IMR-90 (cell line): ENCODE data around the gene FBLN7. TPM values are rescaled to one million over a fixed set of nuclear protein-coding genes. Genes with fewer than 3 reads are reported as not detected.

Experiments
- ATAC-seq: fragments of 200-7000 bp; cut with Tn5 transposase; 2 replicates; pipeline ENCODE4 v1.9.1; 2020; ENCODE audit warnings: low read depth, mild to moderate bottlenecking, moderate library complexity
- BruUV-seq: library from RNA; stranded (reverse); fragments of 400-500 nt; replicated peaks from 2 replicates; lab custom pipeline; 2021; lab: Mats Ljungman, UMichigan
- CTCF ChIA-PET: fragments of 300-600 bp; formaldehyde crosslinking; extraction: SDS; loops from one replicate; lab custom pipeline; 2021; ENCODE audit warnings: antibody characterized with exemption; lab: Yijun Ruan, JAX
- POLR2A ChIA-PET: fragments of 300-600 bp; sonication (Branson Sonifier 250); formaldehyde crosslinking; loops from one replicate; lab custom pipeline; 2022; ENCODE audit warnings: antibody characterized with exemption; ENCODE audit not compliant: unreplicated experiment; lab: Charles Lee
- DNase-seq: peaks from one replicate; pipeline ENCODE4 v3.0.0; 2013
- H2AFZ ChIP-seq: replicated peaks from 2 replicates; pipeline ENCODE3; 2013; ENCODE audit warnings: low read length, mild to moderate bottlenecking; ENCODE audit not compliant: poor library complexity
- H2AK5ac ChIP-seq: 2 replicates; pipeline ENCODE4 v1.6.1; 2013; ENCODE audit warnings: low read depth, low read length, inconsistent platforms
- H2AK9ac ChIP-seq: replicated peaks from 2 replicates; pipeline ENCODE3; 2013; ENCODE audit warnings: mild to moderate bottlenecking, low read depth, low read length, moderate library complexity; ENCODE audit not compliant: poor library complexity
- H2BK120ac ChIP-seq: 2 replicates; pipeline ENCODE4 v1.6.1; 2013; ENCODE audit warnings: low read depth, low read length, inconsistent platforms
- H2BK15ac ChIP-seq: 3 replicates; pipeline ENCODE4 v1.6.1; 2013; ENCODE audit warnings: low read depth, low read length, inconsistent platforms
- H2BK20ac ChIP-seq: 2 replicates; pipeline ENCODE4 v1.6.1; 2013; ENCODE audit warnings: low read depth, mild to moderate bottlenecking, inconsistent platforms, low read length, moderate library complexity
- H2BK5ac ChIP-seq: 2 replicates; pipeline ENCODE4 v1.6.1; 2013; ENCODE audit warnings: mild to moderate bottlenecking, low read depth, low read length, inconsistent platforms; ENCODE audit not compliant: poor library complexity, severe bottlenecking
- H3K14ac ChIP-seq: replicated peaks from 2 replicates; pipeline ENCODE4 v1.6.1; 2013; ENCODE audit warnings: low read depth, low read length, inconsistent platforms
- H3K18ac ChIP-seq: 2 replicates; pipeline ENCODE4 v1.6.1; 2013; ENCODE audit warnings: low read depth, low read length, control low read depth
- H3K23ac ChIP-seq: 2 replicates; pipeline ENCODE4 v1.6.1; 2013; ENCODE audit warnings: low read depth, low read length, inconsistent platforms
- H3K27ac ChIP-seq: 2 replicates; pipeline ENCODE4 v1.5.1; 2013; ENCODE audit warnings: mild to moderate bottlenecking, control low read depth, low read length; ENCODE audit not compliant: insufficient read depth
- H3K27me3 ChIP-seq: 2 replicates; pipeline ENCODE4 v1.6.1; 2013; ENCODE audit warnings: low read length; ENCODE audit not compliant: control insufficient read depth, insufficient read depth
- H3K36me3 ChIP-seq: 2 replicates; pipeline ENCODE4 v1.6.1; 2013; ENCODE audit warnings: low read length, mixed read lengths; ENCODE audit not compliant: control insufficient read depth, insufficient read depth
- H3K4ac ChIP-seq: 2 replicates; pipeline ENCODE4 v1.6.1; 2013; ENCODE audit warnings: low read depth, low read length, inconsistent platforms
- H3K4me1 ChIP-seq: 2 replicates; pipeline ENCODE4 v1.6.1; 2013; ENCODE audit warnings: low read length, mixed read lengths; ENCODE audit not compliant: control insufficient read depth, insufficient read depth
- H3K4me2 ChIP-seq: 2 replicates; pipeline ENCODE4 v1.6.1; 2013; ENCODE audit warnings: low read depth, mild to moderate bottlenecking, control low read depth, low read length, moderate library complexity
- H3K4me3 ChIP-seq: 2 replicates; pipeline ENCODE4 v1.5.1; 2013; ENCODE audit warnings: low read depth, mild to moderate bottlenecking, control low read depth, low read length, moderate library complexity; ENCODE audit not compliant: insufficient read depth
- H3K56ac ChIP-seq: 2 replicates; pipeline ENCODE4 v1.6.1; 2013; ENCODE audit warnings: low read length, inconsistent platforms; ENCODE audit not compliant: insufficient read depth; ENCODE audit errors: extremely low read depth
- H3K79me1 ChIP-seq, 2 experiments: 2 replicates each; pipeline ENCODE4 v1.6.1; 2013; ENCODE audit warnings: low read length in 2 of 2, inconsistent platforms in 1 of 2, low read depth in 1 of 2
- H3K9ac ChIP-seq: 2 replicates; pipeline ENCODE4 v1.6.1; 2013; ENCODE audit warnings: low read depth, low read length, control low read depth
- H3K9me1 ChIP-seq: 2 replicates; pipeline ENCODE4 v1.6.1; 2013; ENCODE audit warnings: low read length, inconsistent platforms; ENCODE audit not compliant: insufficient read depth
- H3K9me3 ChIP-seq: 2 replicates; pipeline ENCODE4 v1.6.1; 2013; ENCODE audit warnings: low read length; ENCODE audit not compliant: control insufficient read depth, insufficient read depth
- H4K20me1 ChIP-seq: 2 replicates; pipeline ENCODE4 v1.6.1; 2013; ENCODE audit warnings: low read length, inconsistent platforms; ENCODE audit not compliant: insufficient read depth
- H4K5ac ChIP-seq: 2 replicates; pipeline ENCODE4 v1.6.1; 2013; ENCODE audit warnings: mild to moderate bottlenecking, low read depth, low read length, control low read depth
- H4K8ac ChIP-seq, 2 experiments: 2 replicates each; pipeline ENCODE4 v1.6.1; 2013; ENCODE audit warnings: low read depth in 2 of 2, low read length in 2 of 2, control low read depth in 1 of 2, inconsistent platforms in 1 of 2
- H4K91ac ChIP-seq: 2 replicates; pipeline ENCODE4 v1.6.1; 2013; ENCODE audit warnings: low read depth, low read length, inconsistent platforms; ENCODE audit not compliant: insufficient read depth
- BHLHE40 ChIP-seq: fragments of 150-350 bp; IDR thresholded peaks from 2 replicates; pipeline ENCODE4 v1.6.1; 2016; ENCODE audit warnings: mild to moderate bottlenecking, low read depth, low read length
- CHD1 ChIP-seq: IDR thresholded peaks from 2 replicates; pipeline ENCODE4 v1.6.1; 2012; ENCODE audit warnings: low read depth, low read length, improper control_type of control experiment
- FOS ChIP-seq: fragments of 150-350 bp; IDR thresholded peaks from 2 replicates; pipeline ENCODE4 v1.6.1; 2016; ENCODE audit warnings: low read depth, low read length
- MAFK ChIP-seq: IDR thresholded peaks from 2 replicates; pipeline ENCODE4 v1.6.1; 2012; ENCODE audit warnings: low read depth, low read length, improper control_type of control experiment
- MAZ ChIP-seq: IDR thresholded peaks from 2 replicates; pipeline ENCODE4 v1.6.1; 2012; ENCODE audit warnings: low read depth, mild to moderate bottlenecking, low read length, improper control_type of control experiment, moderate library complexity, borderline replicate concordance
- NFE2L2 ChIP-seq: fragments of 150-350 bp; IDR thresholded peaks from 2 replicates; pipeline ENCODE4 v1.6.1; 2016; ENCODE audit warnings: low read depth, mild to moderate bottlenecking, low read length
- POLR2A ChIP-seq: IDR thresholded peaks from 2 replicates; pipeline ENCODE4 v1.6.1; 2012; ENCODE audit warnings: mild to moderate bottlenecking, low read depth, low read length
- RCOR1 ChIP-seq: IDR thresholded peaks from 2 replicates; pipeline ENCODE4 v1.6.1; 2012; ENCODE audit warnings: mild to moderate bottlenecking, low read length, improper control_type of control experiment; ENCODE audit not compliant: insufficient replicate concordance
- RFX5 ChIP-seq: IDR thresholded peaks from 2 replicates; pipeline ENCODE4 v1.8.0; 2012; ENCODE audit warnings: low read depth, mild to moderate bottlenecking, low read length, moderate library complexity
- WGBS, 2 experiments: methylation state at CpG; one replicate each; pipeline versions ENCODE4 v1.1.5 to v1.1.7; 2013; ENCODE audit warnings: missing lambda C conversion rate in 2 of 2; ENCODE audit not compliant: insufficient read length in 1 of 2; ENCODE audit errors: extremely low coverage in 2 of 2; 5-methylcytosine and 5-hydroxymethylcytosine counted together
- dilution Hi-C: fragments of 300-500 bp; cut with HindIII; formaldehyde crosslinking; loops from one replicate; pipeline ENCODE4 v1.14.3; 2018; ENCODE audit warnings: low sequenced_read_pairs; ENCODE audit not compliant: unreplicated experiment
- in situ Hi-C: fragments of 300-500 bp; cut with MboI; formaldehyde crosslinking; loops from 3 replicates; pipeline ENCODE4 v1.14.3; 2019; ENCODE audit warnings: low sequenced_read_pairs, inconsistent platforms, mixed read lengths
- intact Hi-C: fragments of 100-400 bp; cut with micrococcal nuclease; formaldehyde crosslinking; loops from 2 replicates; pipeline ENCODE4 v1.10.0; 2022
- polyA plus RNA-seq, 3 experiments: library from polyadenylated mRNA; depleted of rRNA; stranded (reverse); fragments of >200 nt; gene quantifications; 2 replicates each; pipeline ENCODE4 v1.2.3, GENCODE V29; 2012; ENCODE audit warnings: low replicate concordance in 1 of 3
- total RNA-seq: library from RNA; depleted of rRNA; stranded (reverse); fragments of >200 nt; gene quantifications from 2 replicates; pipeline ENCODE4 v1.2.3, GENCODE V29; 2012

The FBLN7 gene
- total and polyA plus RNA-seq, 2 of the 4 experiments (the other 2 are of a cell fraction): 0.18 to 1.2 TPM

GRCh38 chr2:112154246-112155117 lies 16.3 kb downstream of the FBLN7 start:
- H3K18ac ChIP-seq: no peak overlapping the region
- in situ Hi-C loops: no loop called here
- H3K4ac ChIP-seq: no peak overlapping the region
- no peak overlapping the region for H2BK15ac ChIP-seq
- no peaks in the 10 kb centered on the region for H4K20me1 ChIP-seq
- H2AK5ac ChIP-seq: no peak overlapping the region
- no peak overlapping the region for H2AK9ac ChIP-seq
- CTCF ChIA-PET: no interaction called here
- H3K23ac ChIP-seq: no peak overlapping the region
- H3K14ac ChIP-seq: no peak overlapping the region
- no peak overlapping the region for H4K8ac ChIP-seq
- intact Hi-C loops: no loop called here
- TF ChIP-seq MAZ: no peak
- no peak for TF ChIP-seq BHLHE40
- TF ChIP-seq RCOR1: no peak
- TF ChIP-seq POLR2A: no peak
- TF ChIP-seq RFX5: no peak
- TF ChIP-seq FOS: no peak
- TF ChIP-seq MAFK: no peak
- no peak for TF ChIP-seq CHD1
- no peak for TF ChIP-seq NFE2L2
- H2AFZ ChIP-seq: no peak overlapping the region
- 0 out of 4 replicates have a peak, but pooled peaks cover 0 to 4% of the 10 kb centered on the region in 2 experiments for H3K79me1 ChIP-seq
- no TSS peak for BruUV-seq
- POLR2A ChIA-PET: interaction anchor here (0.6 kb wide), 1 partner anchor 24 kb away, joined by 3 read pairs; no protein-coding TSS in a partner anchor
- H3K9me3 ChIP-seq: no peaks in the 10 kb centered on the region
- no peak overlapping the region for H3K4me3 ChIP-seq
- dilution Hi-C loops: no loop called here
- H3K9me1 ChIP-seq: peaks cover 5% of the 10 kb centered on the region; the same call in 1 of the 2 replicates
- no peak for ATAC-seq
- no peak for DNase-seq
- H3K4me2 ChIP-seq: no peak overlapping the region
- 50% methylated on average over 2 of the region's 14 CpGs; no CpG with 5 or more reads in 1 of the 2 experiments for WGBS, 2 experiments
- H4K91ac ChIP-seq: no peak overlapping the region
- no peaks in the 10 kb centered on the region for H3K27me3 ChIP-seq
- no peaks in the 10 kb centered on the region for H3K36me3 ChIP-seq
- H3K56ac ChIP-seq: no peak overlapping the region
- no peak overlapping the region for H4K5ac ChIP-seq
- no peak overlapping the region for H2BK20ac ChIP-seq
- H3K27ac ChIP-seq: no peak overlapping the region
- H2BK120ac ChIP-seq: no peak overlapping the region
- no peak overlapping the region for H2BK5ac ChIP-seq
- H3K9ac ChIP-seq: no peak overlapping the region
- peaks cover 14% of the 10 kb centered on the region for H3K4me1 ChIP-seq
